GM18520 (cell line): ENCODE results near the gene SUSD3.
"Not testable (repeated sequence)": the region's sequence is repeated elsewhere in the genome, so short reads cannot be mapped to it uniquely, and the experiment has no call there.

Experiments used
- ATAC-seq: cut with Tn5 transposase; IDR thresholded peaks from one replicate; pipeline ENCODE4 v1.9.1; 2021; ENCODE audit not compliant: unreplicated experiment

Gene SUSD3

DNA sequence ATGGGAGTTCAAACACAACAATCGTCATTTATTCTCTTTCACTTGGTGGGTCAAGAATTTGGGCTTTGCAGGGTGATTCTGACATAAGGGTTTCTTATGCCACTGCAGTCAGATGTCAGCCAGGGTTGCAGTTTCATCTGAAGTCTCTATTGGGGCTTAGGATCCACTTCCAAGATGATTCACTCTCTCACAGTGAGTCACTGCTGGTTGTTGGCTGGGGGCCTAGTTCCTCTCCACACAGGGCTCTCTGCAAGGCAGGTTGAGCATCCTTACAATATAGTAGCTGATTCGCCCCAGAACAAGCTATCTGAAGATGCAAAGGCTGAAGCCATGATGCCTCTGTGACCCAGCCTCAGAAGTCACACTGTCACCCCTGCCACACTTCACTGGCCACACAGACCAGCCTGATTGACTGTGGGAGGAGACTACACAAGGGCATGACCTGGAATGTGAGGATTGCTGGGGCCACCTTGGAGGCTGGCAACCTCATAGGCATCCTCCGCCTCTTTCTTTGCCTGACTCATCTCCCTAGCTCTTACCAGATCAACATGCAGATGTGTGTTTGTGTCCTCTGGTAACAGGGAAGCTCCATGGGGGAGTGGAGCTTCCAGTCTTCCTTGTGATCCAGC lies 33.1 kb downstream of the SUSD3 start:
- no peak for ATAC-seq

- ATAC-seq: no peak
These were observed 33.9 kb downstream of the SUSD3 start for GRCh38 chr9:93092251-93092991.

DNA sequence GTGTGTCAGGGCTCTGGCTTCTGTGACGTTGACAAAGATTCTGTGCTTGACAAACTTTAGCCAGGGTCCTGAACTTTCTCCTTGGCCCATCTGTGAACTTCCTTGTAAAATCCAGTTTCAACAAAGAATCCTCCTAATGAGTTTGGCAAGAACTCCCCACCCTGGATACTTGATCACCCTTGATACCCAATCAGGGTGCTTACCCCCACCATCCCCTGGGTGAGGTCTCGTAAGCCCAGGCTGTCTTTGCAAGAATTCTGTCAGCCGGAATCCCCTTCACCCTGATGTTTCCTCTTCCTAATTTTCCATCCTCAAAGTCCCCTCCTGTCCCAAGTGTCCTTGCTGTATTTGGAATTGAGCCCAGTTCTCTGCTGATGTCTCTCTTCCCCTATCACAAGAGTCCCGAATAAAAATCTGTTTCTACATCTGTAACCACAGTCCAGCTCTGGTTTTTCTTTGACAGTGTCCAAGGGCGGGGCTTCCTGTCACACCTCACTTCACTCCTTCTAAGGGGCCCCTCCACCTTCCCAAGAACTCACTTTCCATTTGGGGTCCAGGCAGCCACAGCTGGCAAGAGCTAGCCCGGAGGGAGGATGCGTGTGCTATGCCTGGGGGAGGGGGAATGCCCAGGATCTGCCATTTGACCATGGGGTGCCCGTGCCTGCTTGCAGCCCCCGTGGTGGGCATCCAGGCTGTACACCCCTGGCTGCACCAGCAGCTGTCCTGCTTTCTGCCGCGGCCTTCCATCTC lies 34.8 kb downstream of the SUSD3 start:
- no peak for ATAC-seq

DNA sequence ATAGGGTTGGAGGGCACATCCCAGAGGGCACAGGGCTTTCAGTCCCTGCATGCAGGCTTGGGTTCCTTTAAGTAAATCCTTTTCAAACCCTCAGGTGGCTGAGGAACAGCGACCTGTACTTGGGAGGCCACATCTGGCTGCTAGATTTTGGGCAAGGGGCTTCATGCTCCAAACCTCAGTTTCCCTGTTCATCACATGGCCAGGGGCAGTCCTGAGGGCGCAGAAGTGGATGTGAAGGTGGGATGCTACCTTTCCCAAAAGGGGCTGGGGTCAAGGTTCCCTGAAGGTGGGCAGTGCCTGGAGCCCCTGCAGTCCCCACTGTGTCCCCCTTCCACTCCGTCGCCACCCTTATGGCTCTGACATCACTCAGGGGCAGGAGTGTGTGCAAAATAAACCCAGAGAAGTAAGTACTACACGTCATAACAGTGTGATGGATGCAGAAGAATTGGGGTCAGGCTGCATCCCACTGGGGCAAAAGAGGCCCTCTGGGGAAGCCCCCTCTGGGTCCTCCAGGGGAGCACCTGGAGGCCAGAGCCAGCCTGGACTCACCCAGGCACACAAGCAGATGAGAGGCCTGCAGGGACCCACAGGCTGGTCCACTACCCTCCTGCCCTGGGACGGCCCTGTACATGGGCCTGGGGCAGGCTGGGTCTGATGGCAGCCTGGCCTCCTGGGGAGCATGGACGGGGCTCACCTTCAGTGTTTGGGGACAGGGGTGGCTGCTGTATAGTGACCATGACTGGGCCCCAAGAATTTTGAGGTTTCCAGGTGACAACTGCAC lies 35.6 kb downstream of the SUSD3 start:
- no peak for ATAC-seq

- no peak for ATAC-seq
These were observed 36.2 kb downstream of the SUSD3 start for GRCh38 chr9:93094658-93095204.

GRCh38 chr9:93095205-93096130 lies 37.0 kb downstream of the SUSD3 start:
- peak; percentile 66 for ATAC-seq

GRCh38 chr9:93096131-93096802 lies 37.8 kb downstream of the SUSD3 start, which contains the start of gene CARD19:
Gene CARD19, plus strand, starts transcription at chr9:93096217. Its CDS starts 129 bp downstream, at chr9:93096346.
- ATAC-seq: peak; percentile 25

DNA sequence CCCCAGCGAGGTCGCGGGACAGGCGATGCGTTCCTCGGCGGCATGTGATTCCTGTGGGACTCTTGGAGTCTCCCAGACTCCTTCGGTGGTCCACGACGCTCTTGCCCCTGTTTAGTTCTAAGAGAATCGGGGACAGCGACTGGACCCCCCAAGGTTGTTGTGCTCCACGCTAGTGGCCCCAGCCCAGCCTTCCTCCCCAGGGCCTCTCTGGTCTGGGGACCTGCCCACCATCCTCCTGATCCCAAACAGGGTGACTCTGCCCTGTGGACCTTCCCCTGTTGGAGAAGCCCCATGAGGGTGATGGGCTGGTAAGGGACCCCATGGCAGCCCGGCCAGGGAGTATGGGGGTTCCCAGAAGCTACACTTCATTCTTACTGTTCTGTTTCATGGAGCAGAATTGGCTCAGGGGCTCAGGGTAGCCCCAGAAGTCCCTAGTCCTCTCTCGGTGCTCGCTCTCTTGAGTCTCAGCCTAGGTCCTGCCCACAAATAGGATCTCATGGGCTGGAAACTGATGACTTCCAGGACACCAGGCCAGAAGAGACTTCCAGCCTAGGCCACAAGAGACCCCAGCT lies 38.4 kb downstream of the SUSD3 start:
- ATAC-seq: no peak

DNA sequence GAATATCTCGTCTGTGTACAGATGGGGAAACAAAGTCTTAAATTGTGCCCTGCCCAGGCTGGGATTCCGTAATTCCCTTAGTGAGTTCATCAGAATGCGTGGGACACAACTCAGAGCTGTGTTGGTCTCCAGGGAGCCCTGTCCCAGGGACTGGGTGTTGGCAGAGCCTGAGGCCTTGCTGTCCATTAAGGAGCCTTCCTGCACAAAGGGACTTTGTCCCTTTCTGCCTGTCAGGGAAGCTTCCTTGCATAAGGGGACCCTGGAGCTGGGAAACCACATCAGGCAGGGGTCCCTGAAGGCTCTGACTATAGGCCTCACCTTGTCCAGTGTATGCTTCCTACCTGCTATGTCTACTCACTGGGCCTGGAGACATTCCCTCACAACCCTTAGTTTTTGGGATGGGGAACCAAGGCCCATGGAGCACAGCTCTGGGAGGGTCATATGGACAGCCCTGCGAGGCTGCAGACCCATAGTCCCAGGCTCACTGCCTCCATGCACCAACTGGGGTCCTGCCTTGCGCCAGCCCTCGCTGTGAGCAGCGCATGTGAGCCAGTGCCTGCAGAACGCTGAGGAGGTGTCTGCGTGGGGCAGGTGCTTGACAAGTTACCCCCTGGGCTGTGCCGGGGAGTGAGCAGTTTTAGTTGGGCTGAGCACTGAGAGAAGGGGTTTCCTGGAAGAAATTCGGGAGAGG lies 39.2 kb downstream of the SUSD3 start:
- no peak for ATAC-seq

DNA sequence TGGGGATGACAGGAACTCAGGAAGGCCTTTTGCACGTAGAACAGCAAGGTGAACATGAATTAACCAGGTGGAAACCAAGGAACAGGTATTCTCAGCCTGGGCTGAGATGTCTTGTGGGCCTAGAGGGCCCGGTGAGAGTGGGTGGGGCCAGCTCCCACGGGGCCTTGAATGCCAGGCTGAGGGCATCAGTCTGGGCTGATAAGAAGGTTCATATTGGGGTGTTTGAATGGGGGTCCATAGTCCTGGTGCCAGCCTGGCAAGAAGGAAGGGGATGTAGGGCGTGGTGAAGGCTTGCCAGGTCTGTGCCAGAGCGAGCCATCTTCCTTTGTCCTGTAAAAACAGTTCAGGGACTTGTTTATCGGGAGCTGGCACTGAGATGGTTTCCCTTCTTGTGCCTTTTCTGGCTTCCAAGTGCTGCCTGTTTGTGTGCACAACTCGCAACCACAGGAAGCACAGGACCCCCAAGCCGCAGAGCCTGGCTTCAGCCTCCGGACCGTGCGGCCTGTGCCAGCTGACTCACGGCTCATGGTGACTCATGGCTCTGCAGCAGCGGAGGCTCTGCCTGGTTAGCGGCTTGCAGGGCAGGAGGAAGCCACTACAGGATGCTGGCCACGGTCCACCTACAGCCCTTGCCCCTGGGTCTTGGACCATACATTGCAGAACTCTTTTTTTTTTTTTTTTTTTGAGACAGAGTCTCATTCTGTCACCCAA lies 39.9 kb downstream of the SUSD3 start:
- ATAC-seq: no peak

- no peak for ATAC-seq
These were observed 41.2 kb downstream of the SUSD3 start for GRCh38 chr9:93099551-93100275.

DNA sequence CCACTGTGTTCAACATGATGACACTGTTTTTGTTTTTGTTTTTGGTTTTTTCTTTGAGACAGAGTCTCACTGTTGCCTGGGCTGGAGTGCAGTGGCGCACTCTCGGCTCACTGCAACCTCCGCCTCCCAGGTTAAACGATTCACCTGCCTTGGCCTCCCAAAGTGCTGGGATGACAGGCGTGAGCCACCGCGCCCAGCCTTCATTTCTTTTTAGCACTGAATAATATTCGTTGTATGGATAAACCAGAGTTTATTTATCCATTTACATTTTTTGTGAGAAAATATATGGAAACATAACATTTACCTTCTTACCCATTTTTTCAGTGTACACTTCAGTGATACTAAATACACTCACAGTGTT lies 41.8 kb downstream of the SUSD3 start:
- no peak for ATAC-seq

DNA sequence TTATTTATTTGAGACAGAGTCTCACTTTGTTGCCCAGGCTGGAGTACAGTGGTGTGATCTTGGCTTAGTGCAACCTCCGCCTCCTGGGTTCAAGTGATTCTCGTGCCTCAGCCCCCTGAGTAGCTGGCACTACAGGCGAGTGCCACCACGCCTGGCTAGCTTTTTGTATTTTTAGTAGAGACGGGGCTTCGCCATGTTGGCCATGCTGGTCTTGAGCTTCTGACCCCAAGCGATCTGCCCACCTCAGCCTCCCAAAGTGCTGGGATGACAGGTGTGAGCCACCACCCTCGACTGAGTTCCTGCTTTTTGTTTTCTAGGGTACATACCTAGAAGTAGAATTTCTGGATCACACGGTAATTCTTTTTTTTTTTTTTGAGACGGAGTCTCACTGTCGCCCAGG lies 42.6 kb downstream of the SUSD3 start:
- not testable (repeated sequence) for ATAC-seq

DNA sequence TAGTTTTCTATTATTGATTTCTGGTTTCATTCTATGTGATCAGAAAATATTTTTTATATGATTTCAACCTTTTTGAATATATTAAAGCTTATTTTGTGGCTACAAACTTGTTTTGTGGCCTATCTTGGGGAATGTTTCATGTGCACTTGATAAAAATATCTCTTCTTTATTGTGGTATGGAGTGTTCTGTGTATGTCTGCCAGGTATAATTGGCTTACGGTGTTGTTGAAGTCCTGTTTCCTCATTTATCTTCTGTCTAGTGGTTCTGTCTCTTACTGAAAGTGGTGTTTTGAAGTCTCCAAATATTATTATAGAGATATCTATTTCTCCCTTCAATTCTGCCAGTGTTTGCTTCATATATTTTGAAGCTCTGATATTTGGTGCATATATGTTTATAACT lies 47.1 kb downstream of the SUSD3 start:
- ATAC-seq: no peak

DNA sequence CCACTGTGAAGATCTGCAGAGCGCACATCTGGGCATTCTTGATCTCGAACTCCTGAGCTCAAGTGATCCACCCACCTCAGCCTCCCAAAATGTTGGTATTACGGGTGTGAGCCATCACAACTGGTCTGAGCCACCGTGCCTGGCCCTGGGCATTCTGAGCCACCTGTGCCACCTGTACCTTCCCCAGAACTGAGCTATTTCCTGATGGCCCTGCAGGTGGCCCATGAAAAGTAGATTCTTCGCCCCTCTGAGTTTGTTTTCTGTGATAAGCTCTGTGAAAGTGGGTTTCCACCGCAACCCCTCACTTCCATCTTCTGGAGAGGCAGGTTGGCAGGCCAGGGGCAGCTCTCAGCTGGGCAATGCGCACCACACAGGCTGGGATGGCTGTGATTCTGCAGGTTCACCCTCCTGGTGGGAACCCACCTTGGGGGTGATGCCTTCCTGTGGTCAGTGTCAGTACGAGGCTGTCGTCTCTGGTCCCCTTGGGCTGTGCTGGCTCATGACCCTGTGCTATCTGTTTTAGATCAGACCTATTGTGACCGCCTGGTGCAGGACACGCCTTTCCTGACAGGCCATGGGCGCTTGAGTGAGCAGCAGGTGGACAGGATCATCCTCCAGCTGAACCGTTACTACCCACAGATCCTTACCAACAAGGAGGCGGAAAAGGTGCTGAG lies 48.8 kb downstream of the SUSD3 start:
- ATAC-seq: no peak

DNA sequence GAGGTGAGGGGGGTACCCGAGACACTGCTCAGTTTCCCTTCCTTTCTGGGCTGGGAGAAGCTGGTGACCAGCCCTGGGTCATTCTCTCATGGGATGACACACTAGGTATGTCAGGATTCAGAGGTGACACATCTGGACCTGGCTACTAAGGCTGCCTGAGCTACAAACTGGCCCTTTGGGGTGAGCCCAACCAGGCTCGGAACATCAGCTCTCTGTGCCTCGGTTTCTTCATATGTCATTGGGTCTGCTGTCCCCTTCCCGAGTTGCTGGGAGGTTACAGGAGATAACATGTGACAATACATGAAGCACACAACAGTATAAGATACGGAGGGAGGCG lies 49.3 kb downstream of the SUSD3 start:
- no peak for ATAC-seq
